ENCODE data around the gene CEL.
"Not testable (repeated sequence)": the region's sequence is repeated elsewhere in the genome, so short reads cannot be mapped to it uniquely, and the experiment has no call there.

The CEL gene

GRCh38 chr9:133063500-133064231 lies 1.9 kb downstream of the CEL start:
- no peak for DNase-seq (ENCODE audit: low read depth in 1 of 2, low spot score in 1 of 2)

GRCh38 chr9:133064241-133065069 lies 2.7 kb downstream of the CEL start:
- no peak for DNase-seq (ENCODE audit: low read depth in 1 of 2, low spot score in 1 of 2)

- DNase-seq (ENCODE audit: low read depth in 1 of 2, low spot score in 1 of 2), result no peak
Observed at GRCh38 chr9:133065070-133065388, 3.2 kb downstream of the CEL start.

- DNase-seq (ENCODE audit: low read depth in 1 of 2, low spot score in 1 of 2), result no peak
Observed at GRCh38 chr9:133066181-133066983, 4.6 kb downstream of the CEL start.

- DNase-seq (ENCODE audit: low read depth in 1 of 2, low spot score in 1 of 2), result no peak
Observed at GRCh38 chr9:133067006-133067405, 5.2 kb downstream of the CEL start.

- DNase-seq (ENCODE audit: low read depth in 1 of 2, low spot score in 1 of 2), result no peak
Observed at GRCh38 chr9:133067813-133068212, 6.0 kb downstream of the CEL start.

GRCh38 chr9:133068431-133068830 lies 6.7 kb downstream of the CEL start:
- DNase-seq (ENCODE audit: low read depth in 1 of 2, low spot score in 1 of 2), result not testable (repeated sequence)

- not testable (repeated sequence) for DNase-seq (ENCODE audit: low read depth in 1 of 2, low spot score in 1 of 2)
Observed at GRCh38 chr9:133070500-133070961, 8.8 kb downstream of the CEL start.

GRCh38 chr9:133070985-133071384 lies 9.2 kb downstream of the CEL start:
- DNase-seq (ENCODE audit: low read depth in 1 of 2, low spot score in 1 of 2), result not testable (repeated sequence)

- DNase-seq (ENCODE audit: low read depth in 1 of 2, low spot score in 1 of 2), result no peak
Observed at GRCh38 chr9:133071484-133072150, 9.8 kb downstream of the CEL start.

GRCh38 chr9:133072210-133072609 lies 10.4 kb downstream of the CEL start:
- not testable (repeated sequence) for DNase-seq (ENCODE audit: low read depth in 1 of 2, low spot score in 1 of 2)

- DNase-seq (ENCODE audit: low read depth in 1 of 2, low spot score in 1 of 2), result no peak
Observed at GRCh38 chr9:133073086-133074014, 11.6 kb downstream of the CEL start.

- DNase-seq (ENCODE audit: low read depth in 1 of 2, low spot score in 1 of 2), result no peak
Observed at GRCh38 chr9:133074111-133074651, 12.4 kb downstream of the CEL start.

- DNase-seq (ENCODE audit: low read depth in 1 of 2, low spot score in 1 of 2), result no peak
Observed at GRCh38 chr9:133075925-133076630, 14.3 kb downstream of the CEL start.

- DNase-seq (ENCODE audit: low read depth in 1 of 2, low spot score in 1 of 2), result no peak
Observed at GRCh38 chr9:133076691-133077090, 14.9 kb downstream of the CEL start.

GRCh38 chr9:133078486-133078885 lies 16.7 kb downstream of the CEL start:
- DNase-seq (ENCODE audit: low read depth in 1 of 2, low spot score in 1 of 2), result no peak

- no peak for DNase-seq (ENCODE audit: low read depth in 1 of 2, low spot score in 1 of 2)
Observed at GRCh38 chr9:133080161-133080560, 18.4 kb downstream of the CEL start.

- DNase-seq (ENCODE audit: low read depth in 1 of 2, low spot score in 1 of 2), result not testable (repeated sequence)
Observed at GRCh38 chr9:133080786-133081779, 19.3 kb downstream of the CEL start.

All from stimulated activated CD4-positive, alpha-beta T cell treated with anti-CD3 and anti-CD28 coated beads, Interleukin-15, amount 100 ng/mL, for 1 hour (primary cell).